OCI-LY3 (cell line): ENCODE results near the gene TYW5.
A peak's percentile ranks its signal among the peaks of the same experiment; 100 is the strongest.
"Not testable (repeated sequence)": the region's sequence is repeated elsewhere in the genome, so short reads cannot be mapped to it uniquely, and the experiment has no call there.

Source experiments
- H2AFZ ChIP-seq: fragments of 200-600, 300-600 bp; shearing (Covaris generic); 2 replicates; pipeline ENCODE4 v1.6.0; 2014; ENCODE audit warnings: antibody characterized with exemption, low read depth, low read length
- H3K27ac ChIP-seq: fragments of 200-600, 300-600 bp; sonication (generic); 2 replicates; pipeline ENCODE4 v1.5.1; 2014; ENCODE audit warnings: mild to moderate bottlenecking, low read length, moderate library complexity, mixed read lengths
- H3K27me3 ChIP-seq: fragments of 200-600, 300-600 bp; sonication (generic); 2 replicates; pipeline ENCODE4 v1.6.1; 2014; ENCODE audit warnings: low read depth, low read length, mixed read lengths
- H3K36me3 ChIP-seq: fragments of 200-600, 300-600 bp; sonication (generic); replicated peaks from 2 replicates; pipeline ENCODE3; 2014; ENCODE audit warnings: low read depth, low read length, mixed read lengths
- H3K4me1 ChIP-seq: fragments of 300-600, 200-600 bp; sonication (generic); 2 replicates; pipeline ENCODE4 v1.6.1; 2014; ENCODE audit warnings: low read length, mixed read lengths
- H3K4me2 ChIP-seq: fragments of 200-600, 300-600 bp; sonication (generic); 2 replicates; pipeline ENCODE4 v1.6.1; 2014; ENCODE audit warnings: low read length, mixed read lengths
- H3K4me3 ChIP-seq: fragments of 300-600, 200-600 bp; sonication (generic); 2 replicates; pipeline ENCODE4 v1.5.1; 2014; ENCODE audit warnings: antibody characterized with exemption, mild to moderate bottlenecking, low read length, moderate library complexity
- H3K79me2 ChIP-seq: fragments of 300-600, 200-600 bp; shearing (Covaris generic); 2 replicates; pipeline ENCODE4 v1.6.1; 2014; ENCODE audit warnings: mild to moderate bottlenecking, low read length, mixed read lengths
- H3K9ac ChIP-seq: fragments of 300-600, 200-600 bp; shearing (Covaris generic); 2 replicates; pipeline ENCODE4 v1.6.0; 2014; ENCODE audit warnings: mild to moderate bottlenecking, low read length, moderate library complexity
- H3K9me3 ChIP-seq: fragments of 200-600, 300-600 bp; shearing (Covaris generic); 2 replicates; pipeline ENCODE4 v1.6.1; 2014; ENCODE audit warnings: low read length, mixed read lengths; ENCODE audit not compliant: insufficient read depth
- H4K20me1 ChIP-seq: fragments of 200-600, 300-600 bp; sonication (generic); 2 replicates; pipeline ENCODE4 v1.6.1; 2016; ENCODE audit warnings: low read length, mixed read lengths; ENCODE audit not compliant: insufficient read depth
- CTCF ChIP-seq: fragments of 200-600, 300-600 bp; sonication (generic); IDR thresholded peaks from 2 replicates; pipeline ENCODE4 v1.5.1; 2014; ENCODE audit warnings: antibody characterized with exemption, low read length, low read depth
- EZH2phosphoT487 ChIP-seq: fragments of 200-600 bp; shearing (Covaris generic); IDR thresholded peaks from 2 replicates; pipeline ENCODE4 v1.6.1; 2018; ENCODE audit warnings: antibody characterized with exemption, mixed run types, low read depth

TYW5 gene

GRCh38 chr2:199922856-199923255, 32.4 kb downstream of the TYW5 start:
- H3K36me3 ChIP-seq = peaks cover 38% of the 10 kb centered on the region
- TF ChIP-seq EZH2phosphoT487 (no peak), CTCF (no peak)

GRCh38 chr2:199916980-199917379, 38.3 kb downstream of the TYW5 start:
- Histone ChIP-seq H3K9me3 (no peaks in the 10 kb centered on the region), H4K20me1 (peaks cover 16% of the 10 kb centered on the region), H3K4me3 (no peak overlapping the region), H3K4me1 (peaks cover 12% of the 10 kb centered on the region), H3K27me3 (no peaks in the 10 kb centered on the region), H3K79me2 (peaks cover 92% of the 10 kb centered on the region), H3K36me3 (peaks cover 60% of the 10 kb centered on the region), H2AFZ (no peak overlapping the region), H3K9ac (no peak overlapping the region), H3K4me2 (no peak overlapping the region), H3K27ac (no peak overlapping the region)
- no peak for TF ChIP-seq EZH2phosphoT487
- TF ChIP-seq CTCF = no peak

More at GRCh38 chr2:199922856-199923255, 32.4 kb downstream of the TYW5 start:
- peaks cover 11% of the 10 kb centered on the region for H4K20me1 ChIP-seq
- no peaks in the 10 kb centered on the region for H3K9me3 ChIP-seq
- H3K4me1 ChIP-seq = no peaks in the 10 kb centered on the region
- H3K4me2 ChIP-seq = no peak overlapping the region
- H2AFZ ChIP-seq = no peak overlapping the region
- no peak overlapping the region for H3K27ac ChIP-seq
- peaks cover 80% of the 10 kb centered on the region for H3K79me2 ChIP-seq
- no peaks in the 10 kb centered on the region for H3K27me3 ChIP-seq
- H3K9ac ChIP-seq = no peak overlapping the region
- no peak overlapping the region for H3K4me3 ChIP-seq

- Histone ChIP-seq H3K4me3 (no peak overlapping the region), H4K20me1 (peaks cover 16% of the 10 kb centered on the region), H3K9ac (no peak overlapping the region), H3K4me1 (peaks cover 14% of the 10 kb centered on the region), H3K4me2 (no peak overlapping the region), H3K9me3 (no peaks in the 10 kb centered on the region), H3K27ac (no peak overlapping the region), H3K79me2 (peaks cover 79% of the 10 kb centered on the region), H3K36me3 (peaks cover 47% of the 10 kb centered on the region), H3K27me3 (no peaks in the 10 kb centered on the region), H2AFZ (no peak overlapping the region)
- TF ChIP-seq EZH2phosphoT487 = no peak
- no peak for TF ChIP-seq CTCF
These were observed 40.8 kb downstream of the TYW5 start for GRCh38 chr2:199914372-199914958.

GRCh38 chr2:199912553-199913114, 42.7 kb downstream of the TYW5 start:
- Histone ChIP-seq H3K4me1 (peaks cover 15% of the 10 kb centered on the region), H4K20me1 (peaks cover 16% of the 10 kb centered on the region), H3K4me2 (peak overlapping the region; percentile 78), H3K79me2 (peaks cover 61% of the 10 kb centered on the region), H3K9ac (peak overlapping the region; percentile 91), H3K36me3 (peaks cover 38% of the 10 kb centered on the region), H3K4me3 (peak overlapping the region; percentile 97)
- not testable (repeated sequence) for H3K9me3 ChIP-seq, H2AFZ ChIP-seq, H3K27ac ChIP-seq, H3K27me3 ChIP-seq
